ENCODE results near the gene SPATA18. TPM values are rescaled to one million over a fixed set of nuclear protein-coding genes. Genes with fewer than 3 reads are reported as not detected.

SPATA18 gene
- total and polyA plus RNA-seq, 2 of the 13 experiments (the other 11 are each of a cell fraction or from before 2014, with no cell fraction given) = 5.7 to 13.2 TPM

GRCh38 chr4:52051615-52052474 is 741 bp downstream of the SPATA18 start (continued):
- TF ChIP-seq ZNF253 (CRISPR knock-in tag; IDR thresholded peaks at IDR 0.05; ENCODE audit: borderline replicate concordance) = no peak
- TF ChIP-seq ZBTB46 (CRISPR knock-in tag; IDR thresholded peaks at IDR 0.05; ENCODE audit: borderline replicate concordance) = no peak
- no peak; the same call in 1 of the 2 replicates for TF ChIP-seq ZBTB10 (CRISPR knock-in tag; IDR thresholded peaks at IDR 0.05; ENCODE audit: borderline replicate concordance)
- no peak for TF ChIP-seq ZNF576 (CRISPR knock-in tag; IDR thresholded peaks at IDR 0.05)
- peak; percentile 64 for TF ChIP-seq HDAC2 (CRISPR knock-in tag; IDR thresholded peaks at IDR 0.05)
- 0 out of 2 replicates have a peak, but pooled peaks have one; percentile 36 for TF ChIP-seq ZNF780A (CRISPR knock-in tag; IDR thresholded peaks at IDR 0.05)
- no peak for TF ChIP-seq ZBTB37 (CRISPR knock-in tag; IDR thresholded peaks at IDR 0.05)
- 0 out of 2 replicates have a peak, but pooled peaks have one; percentile 20 for TF ChIP-seq NFATC3 (CRISPR knock-in tag; IDR thresholded peaks at IDR 0.05)
- TF ChIP-seq CTCF (CRISPR knock-in tag; IDR thresholded peaks at IDR 0.05) = peak; percentile 26; the same call in 1 of the 2 replicates
- peak; percentile 41; the same call in 1 of the 2 replicates for TF ChIP-seq ZNF772 (CRISPR knock-in tag; IDR thresholded peaks at IDR 0.05)
- peak; percentile 34; the same call in 1 of the 2 replicates for TF ChIP-seq ZNF709 (CRISPR knock-in tag; IDR thresholded peaks at IDR 0.05)
- TF ChIP-seq IRF1 (CRISPR knock-in tag; IDR thresholded peaks at IDR 0.05; ENCODE audit: low read depth) = no peak
- no peak for TF ChIP-seq CHD2 (IDR thresholded peaks at IDR 0.05; ENCODE audit: low read depth, low read length)
- no peak for TF ChIP-seq SP4 (CRISPR knock-in tag; IDR thresholded peaks at IDR 0.05)
- TF ChIP-seq ZNF235 (CRISPR knock-in tag; IDR thresholded peaks at IDR 0.05; ENCODE audit: borderline replicate concordance) = no peak
- no peak for TF ChIP-seq CSRNP2 (CRISPR knock-in tag; conservative IDR thresholded peaks at IDR 0.05; ENCODE audit: low read depth)
- no peak for TF ChIP-seq GATAD2A (CRISPR knock-in tag; IDR thresholded peaks at IDR 0.05)

Measured in HepG2 (cell line).